ENCODE measurements around the gene TIMP1. TPM values are rescaled to one million over a fixed set of nuclear protein-coding genes. Genes with fewer than 3 reads are reported as not detected.

TIMP1 gene
- total RNA-seq, 2 experiments from 2014 or later: 6.7 to 9.4 TPM

DNA sequence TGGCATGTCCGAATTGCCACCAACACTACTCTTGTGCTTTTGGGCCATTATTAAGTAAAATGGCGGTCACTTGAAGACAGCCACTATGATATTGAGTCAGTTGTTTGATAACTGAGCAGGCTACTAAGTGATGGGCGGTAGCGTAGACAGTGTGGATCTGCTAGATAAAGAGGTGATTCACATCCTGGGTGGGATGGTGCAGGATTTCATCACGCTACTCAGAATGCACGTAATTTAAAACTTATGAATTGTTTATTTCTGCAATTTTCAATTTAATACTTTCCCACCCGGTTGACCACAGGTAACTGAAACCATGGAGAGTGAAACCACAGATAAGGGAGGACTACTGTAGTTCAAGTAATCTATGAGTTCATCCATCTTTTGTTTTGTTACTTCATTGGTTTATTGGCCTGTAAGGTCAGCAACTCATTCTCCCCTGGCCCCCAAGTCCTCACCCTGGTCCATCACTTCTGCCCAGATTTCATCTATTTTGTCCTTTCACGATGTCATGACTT lies 18.4 kb upstream of the TIMP1 start:
- Mint-ChIP-seq H3K27ac (peak overlapping the region; percentile 54), H3K36me3 (ENCODE audit: low read depth) (peaks cover 17% of the 10 kb centered on the region), H3K27me3 (ENCODE audit: low read depth) (no peaks in the 10 kb centered on the region), H3K4me1 (ENCODE audit: low read depth) (peaks cover 34% of the 10 kb centered on the region), H3K9me3 (no peaks in the 10 kb centered on the region), H3K4me3 (no peak overlapping the region)
- intact Hi-C loops (cut with micrococcal nuclease): loop anchor here (5.0 kb wide), 1 partner anchor 458 kb away; no protein-coding TSS in a partner anchor
- no peak for DNase-seq
- CTCF ChIA-PET: no interaction called here

DNA sequence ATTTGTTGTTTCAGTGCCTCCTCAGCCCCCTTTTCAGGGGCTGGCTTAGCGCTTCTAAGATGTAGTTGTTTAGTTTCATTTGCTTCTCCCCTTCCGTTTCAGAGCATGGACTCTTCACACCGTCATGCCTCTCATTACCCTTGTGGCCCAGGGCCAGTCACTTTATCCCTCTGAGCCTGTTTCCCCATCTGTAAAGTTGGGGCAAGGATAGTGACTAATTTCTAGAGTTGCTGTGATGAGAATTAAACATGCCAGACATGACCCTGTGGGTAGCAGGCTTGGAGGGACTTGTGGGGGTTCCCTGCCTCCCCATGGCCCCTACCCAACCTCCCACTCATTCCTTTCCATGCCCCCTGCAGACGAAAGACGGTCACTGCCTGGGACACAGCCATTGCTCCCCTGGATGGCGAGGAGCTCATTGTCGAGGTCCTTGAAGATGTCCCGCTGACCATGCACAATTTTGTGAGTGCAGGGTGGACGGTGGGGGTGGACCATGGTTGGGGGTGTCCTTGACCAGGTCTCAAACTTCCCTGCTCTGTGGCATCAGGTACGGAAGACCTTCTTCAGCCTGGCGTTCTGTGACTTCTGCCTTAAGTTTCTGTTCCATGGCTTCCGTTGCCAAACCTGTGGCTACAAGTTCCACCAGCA lies 17.7 kb upstream of the TIMP1 start:
- no peaks in the 10 kb centered on the region for H3K9me3 Mint-ChIP-seq
- H3K4me3 Mint-ChIP-seq: peak overlapping the region; percentile 11
- peaks cover 34% of the 10 kb centered on the region for H3K4me1 Mint-ChIP-seq (ENCODE audit: low read depth)
- intact Hi-C loops (cut with micrococcal nuclease): loop anchor here (5.0 kb wide), 1 partner anchor 458 kb away; no protein-coding TSS in a partner anchor
- H3K27me3 Mint-ChIP-seq (ENCODE audit: low read depth): no peaks in the 10 kb centered on the region
- H3K27ac Mint-ChIP-seq: peak overlapping the region; percentile 54
- CTCF ChIA-PET: no interaction called here
- no peak for DNase-seq
- H3K36me3 Mint-ChIP-seq (ENCODE audit: low read depth): peaks cover 21% of the 10 kb centered on the region

DNA sequence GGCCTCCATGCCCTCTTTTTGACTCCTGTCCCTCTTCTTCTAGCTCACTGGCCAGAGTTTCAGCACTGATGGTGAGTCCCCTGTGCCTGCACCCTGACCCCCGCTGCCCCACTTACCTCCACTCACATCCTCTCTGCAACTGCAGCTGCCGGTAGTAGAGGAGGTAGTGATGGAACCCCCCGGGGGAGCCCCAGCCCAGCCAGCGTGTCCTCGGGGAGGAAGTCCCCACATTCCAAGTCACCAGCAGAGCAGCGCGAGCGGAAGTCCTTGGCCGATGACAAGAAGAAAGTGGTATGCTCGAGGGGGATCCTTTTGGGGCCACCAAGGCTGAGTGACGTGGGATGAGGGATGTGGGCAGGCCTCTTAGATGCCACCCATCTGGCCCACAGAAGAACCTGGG lies 15.4 kb upstream of the TIMP1 start:
- Mint-ChIP-seq H3K36me3 (ENCODE audit: low read depth) (peaks cover 27% of the 10 kb centered on the region), H3K27ac (no peak overlapping the region), H3K4me3 (no peak overlapping the region), H3K27me3 (ENCODE audit: low read depth) (no peaks in the 10 kb centered on the region), H3K4me1 (ENCODE audit: low read depth) (peaks cover 26% of the 10 kb centered on the region), H3K9me3 (no peaks in the 10 kb centered on the region)
- CTCF ChIA-PET: no interaction called here
- intact Hi-C loops (cut with micrococcal nuclease): no loop called here
- DNase-seq: no peak

DNA sequence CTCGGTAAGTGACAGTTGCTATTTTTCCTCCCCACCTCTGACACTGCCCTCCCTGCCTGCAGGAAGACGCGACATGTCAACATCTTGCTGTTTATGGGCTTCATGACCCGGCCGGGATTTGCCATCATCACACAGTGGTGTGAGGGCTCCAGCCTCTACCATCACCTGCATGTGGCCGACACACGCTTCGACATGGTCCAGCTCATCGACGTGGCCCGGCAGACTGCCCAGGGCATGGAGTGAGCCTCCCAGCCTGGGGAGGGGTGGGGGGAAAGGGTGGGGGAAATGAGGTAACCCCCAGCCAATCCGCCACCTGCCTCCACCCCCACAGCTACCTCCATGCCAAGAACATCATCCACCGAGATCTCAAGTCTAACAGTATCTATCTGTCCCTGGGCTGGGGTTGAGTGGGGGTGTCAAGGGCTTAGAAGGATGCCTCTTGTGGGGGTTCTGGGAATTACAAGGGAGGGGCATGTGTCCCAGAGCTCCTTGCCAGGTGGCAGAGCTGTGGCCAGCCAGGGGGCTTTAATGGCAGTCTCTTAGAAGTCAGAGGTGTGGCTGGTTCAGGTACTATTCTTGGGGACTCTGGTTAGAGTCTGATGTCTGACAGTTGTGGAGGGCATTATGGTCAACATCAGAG lies 13.5 kb upstream of the TIMP1 start:
- no peaks in the 10 kb centered on the region for H3K9me3 Mint-ChIP-seq
- H3K4me3 Mint-ChIP-seq: no peak overlapping the region
- intact Hi-C loops (cut with micrococcal nuclease): no loop called here
- H3K4me1 Mint-ChIP-seq (ENCODE audit: low read depth): peaks cover 20% of the 10 kb centered on the region
- no peak overlapping the region for H3K27ac Mint-ChIP-seq
- peak; percentile 47 for DNase-seq
- peaks cover 23% of the 10 kb centered on the region for H3K36me3 Mint-ChIP-seq (ENCODE audit: low read depth)
- no peaks in the 10 kb centered on the region for H3K27me3 Mint-ChIP-seq (ENCODE audit: low read depth)
- CTCF ChIA-PET: interaction anchor here (0.7 kb wide), 1 partner anchor 369 kb away, joined by 5 read pairs; no protein-coding TSS in a partner anchor

DNA sequence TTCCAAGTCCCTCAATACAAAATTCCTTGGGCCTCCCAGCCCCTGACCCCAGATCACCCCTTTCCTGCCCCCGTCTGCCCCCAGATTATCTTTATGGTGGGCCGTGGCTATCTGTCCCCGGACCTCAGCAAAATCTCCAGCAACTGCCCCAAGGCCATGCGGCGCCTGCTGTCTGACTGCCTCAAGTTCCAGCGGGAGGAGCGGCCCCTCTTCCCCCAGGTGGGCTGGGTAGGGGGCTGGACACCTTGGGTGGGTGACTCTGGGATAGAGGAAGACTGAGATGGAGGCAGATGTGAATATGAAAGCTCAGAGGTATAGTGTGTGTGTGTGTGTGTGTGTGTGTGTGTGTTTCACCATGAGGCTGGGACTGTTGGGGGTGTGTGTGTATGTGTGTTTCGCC lies 11.4 kb upstream of the TIMP1 start:
- Mint-ChIP-seq H3K4me3 (no peak overlapping the region), H3K27ac (no peak overlapping the region), H3K9me3 (no peaks in the 10 kb centered on the region), H3K27me3 (ENCODE audit: low read depth) (no peaks in the 10 kb centered on the region), H3K36me3 (ENCODE audit: low read depth) (peaks cover 17% of the 10 kb centered on the region), H3K4me1 (ENCODE audit: low read depth) (peaks cover 10% of the 10 kb centered on the region)
- intact Hi-C loops (cut with micrococcal nuclease): no loop called here
- CTCF ChIA-PET: no interaction called here
- no peak for DNase-seq

DNA sequence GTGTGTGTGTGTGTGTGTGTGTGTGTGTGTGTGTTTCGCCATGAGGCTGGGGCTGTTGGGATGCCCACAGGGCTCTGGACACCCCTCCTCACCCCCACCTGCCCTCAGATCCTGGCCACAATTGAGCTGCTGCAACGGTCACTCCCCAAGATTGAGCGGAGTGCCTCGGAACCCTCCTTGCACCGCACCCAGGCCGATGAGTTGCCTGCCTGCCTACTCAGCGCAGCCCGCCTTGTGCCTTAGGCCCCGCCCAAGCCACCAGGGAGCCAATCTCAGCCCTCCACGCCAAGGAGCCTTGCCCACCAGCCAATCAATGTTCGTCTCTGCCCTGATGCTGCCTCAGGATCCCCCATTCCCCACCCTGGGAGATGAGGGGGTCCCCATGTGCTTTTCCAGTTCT lies 11.0 kb upstream of the TIMP1 start:
- H3K27ac Mint-ChIP-seq: no peak overlapping the region
- DNase-seq: no peak
- H3K4me3 Mint-ChIP-seq: no peak overlapping the region
- CTCF ChIA-PET: no interaction called here
- intact Hi-C loops (cut with micrococcal nuclease): no loop called here
- no peaks in the 10 kb centered on the region for H3K27me3 Mint-ChIP-seq (ENCODE audit: low read depth)
- H3K4me1 Mint-ChIP-seq (ENCODE audit: low read depth): peaks cover 10% of the 10 kb centered on the region
- peaks cover 17% of the 10 kb centered on the region for H3K36me3 Mint-ChIP-seq (ENCODE audit: low read depth)
- no peaks in the 10 kb centered on the region for H3K9me3 Mint-ChIP-seq

DNA sequence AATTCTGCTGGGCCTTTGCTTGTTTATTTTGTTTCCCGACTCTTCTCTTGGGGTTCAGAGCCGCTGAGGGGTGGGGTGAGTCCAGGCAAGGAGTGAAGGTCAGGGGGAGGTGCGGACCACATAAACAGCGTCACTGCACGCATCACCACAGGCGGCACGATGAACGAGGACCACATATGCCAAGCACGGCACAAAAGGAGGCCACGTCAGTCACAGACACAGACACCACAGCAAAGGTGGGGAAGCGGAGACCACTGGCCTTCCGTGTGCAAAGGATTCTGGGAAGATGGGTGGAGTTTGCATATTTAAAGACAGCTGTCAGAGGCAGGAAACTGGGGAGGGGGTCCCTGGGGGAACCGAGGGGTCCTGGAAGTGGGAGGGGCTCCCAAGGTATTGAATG lies 10.3 kb upstream of the TIMP1 start:
- Mint-ChIP-seq H3K36me3 (ENCODE audit: low read depth) (peaks cover 17% of the 10 kb centered on the region), H3K27ac (no peak overlapping the region), H3K9me3 (no peaks in the 10 kb centered on the region), H3K4me1 (ENCODE audit: low read depth) (peaks cover 10% of the 10 kb centered on the region), H3K27me3 (ENCODE audit: low read depth) (no peaks in the 10 kb centered on the region), H3K4me3 (no peak overlapping the region)
- CTCF ChIA-PET: no interaction called here
- no peak for DNase-seq
- intact Hi-C loops (cut with micrococcal nuclease): no loop called here

DNA sequence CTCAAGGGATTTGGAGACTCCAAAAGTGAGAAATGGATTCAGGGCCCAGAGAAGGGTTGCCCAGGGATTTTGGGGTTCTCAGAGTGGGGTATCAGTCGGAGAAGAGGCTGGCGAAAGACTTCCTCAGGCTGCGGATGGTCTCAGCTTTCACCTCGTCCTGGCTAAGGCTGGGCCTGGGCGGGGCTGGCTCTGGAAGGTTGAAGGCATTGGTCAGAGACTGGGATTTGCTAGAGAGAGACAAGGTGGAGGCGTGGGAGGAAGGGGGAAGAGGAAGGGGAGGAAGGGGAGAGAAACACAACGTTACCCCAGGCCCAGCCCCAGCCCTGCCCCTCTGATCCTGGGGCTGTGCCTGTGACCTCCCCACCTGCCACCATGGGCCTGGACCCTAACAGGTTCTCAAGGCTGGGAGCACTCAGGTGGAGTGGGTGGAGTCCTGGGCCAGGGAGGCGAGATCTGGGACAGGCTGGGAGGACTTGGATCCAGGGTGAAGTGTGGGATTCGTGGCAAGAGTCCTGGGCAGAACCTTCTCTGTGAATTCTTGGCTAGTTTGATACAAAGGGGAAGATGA lies 9.4 kb upstream of the TIMP1 start:
- DNase-seq: no peak
- CTCF ChIA-PET: no interaction called here
- Mint-ChIP-seq H3K27ac (peak overlapping the region; percentile 66), H3K4me1 (ENCODE audit: low read depth) (peaks cover 8% of the 10 kb centered on the region), H3K36me3 (ENCODE audit: low read depth) (peaks cover 16% of the 10 kb centered on the region), H3K27me3 (ENCODE audit: low read depth) (no peaks in the 10 kb centered on the region), H3K4me3 (no peak overlapping the region), H3K9me3 (no peaks in the 10 kb centered on the region)
- intact Hi-C loops (cut with micrococcal nuclease): no loop called here

DNA sequence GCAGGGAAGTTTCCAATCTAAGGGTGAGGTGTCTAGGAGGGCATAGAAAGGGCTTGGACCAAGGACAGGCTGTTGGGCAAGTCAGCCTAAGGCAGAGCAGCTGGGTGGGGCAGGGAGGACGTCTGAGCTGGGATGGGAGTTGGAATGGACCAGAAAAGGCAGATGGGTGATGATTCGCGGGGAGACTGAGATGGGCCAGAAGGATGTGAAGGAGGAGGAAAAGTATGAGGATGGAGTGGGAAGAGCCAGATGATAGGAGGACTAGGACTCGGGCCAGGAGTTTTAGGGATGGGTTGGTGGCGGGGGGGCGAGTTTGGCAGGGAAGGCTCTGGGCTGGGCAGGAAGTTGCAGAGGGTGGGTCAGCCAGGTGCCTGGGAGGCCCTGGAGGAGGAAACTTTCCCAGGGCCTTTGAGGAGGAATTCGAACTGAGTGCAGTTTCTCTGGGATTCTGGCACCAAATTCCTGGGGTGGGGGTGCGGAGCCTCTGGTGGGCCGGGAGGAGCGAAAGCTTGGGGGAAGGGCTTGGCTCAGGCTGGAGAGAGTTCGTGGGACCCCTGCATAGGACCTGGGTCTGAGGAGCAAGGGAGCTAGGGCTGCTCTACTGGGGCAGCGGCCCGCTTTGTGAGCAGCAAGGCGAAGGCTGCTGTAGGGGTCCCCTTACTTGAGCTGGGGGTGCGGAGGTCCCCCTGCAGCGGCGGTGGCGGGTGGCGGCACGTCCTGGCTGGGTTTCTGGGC lies 8.7 kb upstream of the TIMP1 start:
- Mint-ChIP-seq H3K4me3 (peak overlapping the region; percentile 19), H3K9me3 (no peaks in the 10 kb centered on the region), H3K36me3 (ENCODE audit: low read depth) (peaks cover 13% of the 10 kb centered on the region), H3K27me3 (ENCODE audit: low read depth) (no peaks in the 10 kb centered on the region), H3K27ac (no peak overlapping the region), H3K4me1 (ENCODE audit: low read depth) (peaks cover 11% of the 10 kb centered on the region)
- intact Hi-C loops (cut with micrococcal nuclease): no loop called here
- DNase-seq: no peak
- CTCF ChIA-PET: interaction anchor here (0.6 kb wide), 1 partner anchor 11 kb away, joined by 3 read pairs; no protein-coding TSS in a partner anchor

DNA sequence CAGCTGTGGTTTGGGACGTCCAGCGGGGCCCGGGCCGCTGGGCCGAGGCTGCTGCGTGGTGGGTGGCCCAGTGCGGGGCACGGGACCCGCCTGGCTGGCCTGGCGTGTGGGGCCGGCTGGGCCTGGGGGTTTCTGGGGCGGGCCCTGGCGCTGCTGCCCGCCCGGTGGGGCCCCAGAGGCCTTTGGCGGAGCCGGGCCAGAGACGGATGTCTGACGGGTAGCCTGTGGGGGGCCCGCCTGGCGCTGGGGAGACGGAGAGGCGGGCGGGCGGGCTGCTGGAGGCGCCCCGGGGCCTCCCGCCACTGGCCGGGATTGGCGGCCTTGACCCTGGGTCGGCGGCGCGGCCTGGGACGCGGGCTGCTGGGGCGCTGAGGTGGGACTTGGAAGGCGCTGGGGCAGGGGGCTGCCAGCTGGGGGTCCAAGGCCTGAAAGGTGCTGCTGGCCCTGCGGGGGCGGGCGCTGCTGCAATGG lies 8.1 kb upstream of the TIMP1 start:
- Mint-ChIP-seq H3K27ac (no peak overlapping the region), H3K4me1 (ENCODE audit: low read depth) (peaks cover 15% of the 10 kb centered on the region), H3K36me3 (ENCODE audit: low read depth) (peaks cover 12% of the 10 kb centered on the region), H3K27me3 (ENCODE audit: low read depth) (no peaks in the 10 kb centered on the region), H3K9me3 (no peaks in the 10 kb centered on the region), H3K4me3 (no peak overlapping the region)
- intact Hi-C loops (cut with micrococcal nuclease): no loop called here
- no peak for DNase-seq
- CTCF ChIA-PET: interaction anchor here (0.6 kb wide), 1 partner anchor 12 kb away, joined by 3 read pairs; no protein-coding TSS in a partner anchor

DNA sequence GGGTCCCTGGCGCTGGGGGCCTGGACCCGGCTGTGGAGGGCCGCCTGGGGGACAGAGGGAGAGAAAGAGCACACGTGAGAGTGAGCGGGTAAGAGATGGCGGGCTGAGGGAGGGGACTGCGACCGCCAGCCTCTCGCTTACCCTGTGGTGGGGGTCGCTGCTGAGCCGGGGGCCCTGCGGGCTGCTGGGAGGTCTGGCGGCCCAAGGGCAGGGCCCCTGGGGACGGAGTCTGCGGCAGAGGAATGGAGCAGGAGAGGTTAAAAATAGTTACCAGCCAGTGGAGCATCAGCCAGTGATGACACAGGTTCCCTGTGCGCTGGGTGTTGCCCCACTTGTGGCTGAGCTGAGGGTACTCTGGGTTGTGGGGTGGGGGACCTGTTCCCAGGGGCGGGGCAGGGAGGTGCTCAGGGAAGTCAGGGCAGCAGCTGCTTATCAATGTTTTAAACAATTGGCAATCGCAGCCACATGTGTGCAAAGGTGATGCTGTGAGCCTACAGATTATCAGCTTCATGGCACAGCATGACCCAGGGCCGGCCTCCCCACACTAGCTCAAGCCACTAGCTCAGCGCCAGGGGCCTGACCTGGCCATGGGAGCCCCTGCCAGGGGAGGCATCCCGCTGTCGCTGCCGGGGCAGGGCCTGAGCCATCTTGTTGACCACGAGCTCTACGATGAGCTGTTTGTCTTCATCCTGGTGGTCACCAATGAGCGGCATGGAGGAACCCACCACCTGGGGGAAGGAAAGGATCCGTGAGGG lies 7.5 kb upstream of the TIMP1 start:
- no peaks in the 10 kb centered on the region for H3K9me3 Mint-ChIP-seq

More for the DNA sequence above, 7.5 kb upstream of the TIMP1 start:
- no peak for DNase-seq
- CTCF ChIA-PET: no interaction called here
- Mint-ChIP-seq H3K27me3 (ENCODE audit: low read depth) (no peaks in the 10 kb centered on the region), H3K4me1 (ENCODE audit: low read depth) (peaks cover 20% of the 10 kb centered on the region), H3K4me3 (no peak overlapping the region), H3K27ac (no peak overlapping the region), H3K36me3 (ENCODE audit: low read depth) (peaks cover 9% of the 10 kb centered on the region)
- intact Hi-C loops (cut with micrococcal nuclease): no loop called here
